WERI-Rb-1 (cell line): ENCODE data around the gene ACAD9.

Source experiments
- DNase-seq: peaks from one replicate; pipeline ENCODE4 v3.0.0-alpha.2; 2020
- H3K27ac ChIP-seq: fragments of 250-450 bp; sonication (Bioruptor Pico); 2 replicates; pipeline ENCODE4 v1.5.1; 2020; ENCODE audit warnings: mild to moderate bottlenecking, moderate library complexity
- H3K27me3 ChIP-seq: fragments of 250-450 bp; sonication (Bioruptor Pico); 2 replicates; pipeline ENCODE4 v1.5.1; 2021; ENCODE audit warnings: mild to moderate bottlenecking, low read depth, moderate library complexity; ENCODE audit not compliant: insufficient read depth, severe bottlenecking
- H3K36me3 ChIP-seq: fragments of 250-450 bp; sonication (Bioruptor Pico); 2 replicates; pipeline ENCODE4 v1.5.1; 2020; ENCODE audit warnings: mild to moderate bottlenecking, moderate library complexity
- H3K4me3 ChIP-seq: 2 replicates; pipeline ENCODE4 v1.5.1; 2011; ENCODE audit warnings: low read depth, mild to moderate bottlenecking, control low read depth, low read length
- H3K9me3 ChIP-seq: fragments of 250-450 bp; sonication (Bioruptor Pico); 2 replicates; pipeline ENCODE4 v1.5.1; 2021; ENCODE audit warnings: mild to moderate bottlenecking, moderate library complexity; ENCODE audit not compliant: severe bottlenecking
- TF ChIP-seq, protein P1 (sequence below): IDR thresholded peaks from 2 replicates; pipeline ENCODE4 v1.5.1; 2011; ENCODE audit warnings: low read depth, mild to moderate bottlenecking, control low read depth, inconsistent platforms, low read length

Gene ACAD9

DNA sequence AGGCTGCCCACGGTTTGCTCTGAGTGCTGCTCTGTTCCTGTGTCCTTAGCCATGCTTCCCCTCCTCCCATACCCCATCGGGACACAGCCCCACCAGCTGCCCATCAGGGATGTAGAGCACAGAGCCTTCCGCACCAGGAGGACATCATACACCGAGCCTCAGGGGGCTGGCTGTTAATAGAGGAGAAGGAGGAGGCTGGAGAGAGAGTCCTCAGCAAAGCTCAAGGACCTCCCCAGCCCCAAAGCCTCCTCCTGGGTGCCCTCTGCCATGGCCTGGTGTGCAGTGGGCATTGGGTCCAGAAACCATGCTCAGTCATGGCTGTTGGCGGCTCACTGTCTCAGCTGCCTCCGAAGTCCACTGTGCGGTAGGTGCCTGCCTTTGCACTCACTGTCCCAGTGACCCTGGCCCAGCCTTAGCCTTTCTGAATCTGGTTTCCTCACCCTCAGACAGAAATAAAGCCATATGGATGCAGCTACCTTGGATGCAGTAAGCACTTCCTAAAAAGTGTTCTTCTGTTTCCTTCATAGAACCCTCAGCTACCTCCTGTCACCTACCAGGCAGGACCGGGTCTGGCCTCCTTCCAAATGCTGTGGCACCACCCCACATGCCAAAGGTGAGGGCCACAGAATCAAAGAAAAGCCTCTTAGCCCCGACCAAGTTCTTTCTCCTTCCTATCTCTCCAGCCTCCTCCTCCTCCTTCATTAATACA, 53.9 kb downstream of the ACAD9 start:
- no peak overlapping the region for H3K27ac ChIP-seq
- TF ChIP-seq, protein P1, sequence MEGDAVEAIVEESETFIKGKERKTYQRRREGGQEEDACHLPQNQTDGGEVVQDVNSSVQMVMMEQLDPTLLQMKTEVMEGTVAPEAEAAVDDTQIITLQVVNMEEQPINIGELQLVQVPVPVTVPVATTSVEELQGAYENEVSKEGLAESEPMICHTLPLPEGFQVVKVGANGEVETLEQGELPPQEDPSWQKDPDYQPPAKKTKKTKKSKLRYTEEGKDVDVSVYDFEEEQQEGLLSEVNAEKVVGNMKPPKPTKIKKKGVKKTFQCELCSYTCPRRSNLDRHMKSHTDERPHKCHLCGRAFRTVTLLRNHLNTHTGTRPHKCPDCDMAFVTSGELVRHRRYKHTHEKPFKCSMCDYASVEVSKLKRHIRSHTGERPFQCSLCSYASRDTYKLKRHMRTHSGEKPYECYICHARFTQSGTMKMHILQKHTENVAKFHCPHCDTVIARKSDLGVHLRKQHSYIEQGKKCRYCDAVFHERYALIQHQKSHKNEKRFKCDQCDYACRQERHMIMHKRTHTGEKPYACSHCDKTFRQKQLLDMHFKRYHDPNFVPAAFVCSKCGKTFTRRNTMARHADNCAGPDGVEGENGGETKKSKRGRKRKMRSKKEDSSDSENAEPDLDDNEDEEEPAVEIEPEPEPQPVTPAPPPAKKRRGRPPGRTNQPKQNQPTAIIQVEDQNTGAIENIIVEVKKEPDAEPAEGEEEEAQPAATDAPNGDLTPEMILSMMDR = no peak
- no peaks in the 10 kb centered on the region for H3K27me3 ChIP-seq
- no peaks in the 10 kb centered on the region for H3K36me3 ChIP-seq
- DNase-seq = peak; percentile 1
- H3K4me3 ChIP-seq = no peak overlapping the region
- peaks cover 7% of the 10 kb centered on the region for H3K9me3 ChIP-seq

DNA sequence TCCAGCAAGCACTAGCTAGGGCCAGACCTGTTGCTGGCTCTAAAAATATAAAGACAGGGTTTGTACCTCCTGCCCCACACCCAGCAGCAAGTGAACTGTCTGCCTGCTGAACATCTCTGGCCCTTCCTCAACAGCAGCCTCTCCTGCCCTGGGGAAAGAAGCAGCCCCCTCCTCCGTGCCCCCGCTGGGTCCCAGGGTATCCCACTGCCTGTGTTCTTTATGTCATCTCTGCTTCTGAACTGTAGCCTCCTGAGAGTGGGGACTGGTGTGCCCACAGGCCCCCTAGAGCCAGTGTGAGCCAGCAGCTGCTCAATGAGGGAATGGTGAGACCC, 54.5 kb downstream of the ACAD9 start:
- Histone ChIP-seq H3K9me3 (peaks cover 5% of the 10 kb centered on the region), H3K36me3 (no peaks in the 10 kb centered on the region), H3K27ac (no peak overlapping the region), H3K27me3 (no peaks in the 10 kb centered on the region), H3K4me3 (no peak overlapping the region)
- peak; percentile 0 for DNase-seq
- TF ChIP-seq, protein P1 = no peak

DNA sequence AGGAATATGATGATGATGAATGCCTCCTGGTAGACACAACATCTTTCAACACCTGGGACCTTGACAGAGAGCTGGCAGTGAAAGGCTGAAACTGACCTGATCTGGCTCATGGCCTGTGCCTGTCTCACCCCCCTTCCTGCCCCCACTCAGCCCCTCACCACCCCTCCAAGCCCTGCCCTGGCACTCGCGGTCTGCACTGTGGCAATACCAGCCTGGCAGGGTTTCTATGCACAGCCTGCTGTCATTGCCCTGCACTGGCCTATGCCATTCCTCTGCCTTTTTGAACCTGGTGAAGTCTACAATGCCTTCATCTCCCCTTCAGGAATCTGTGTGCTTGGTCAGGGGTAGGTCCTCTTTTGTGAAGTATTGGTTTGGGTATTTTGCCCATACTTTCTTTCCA, 56.5 kb downstream of the ACAD9 start:
- TF ChIP-seq, protein P1 = no peak
- DNase-seq = no peak
- H3K4me3 ChIP-seq = no peak overlapping the region
- no peak overlapping the region for H3K27ac ChIP-seq
- no peaks in the 10 kb centered on the region for H3K9me3 ChIP-seq
- H3K27me3 ChIP-seq = no peaks in the 10 kb centered on the region
- H3K36me3 ChIP-seq = no peaks in the 10 kb centered on the region

- Histone ChIP-seq H3K27ac (no peak overlapping the region), H3K27me3 (no peaks in the 10 kb centered on the region), H3K9me3 (no peaks in the 10 kb centered on the region), H3K36me3 (no peaks in the 10 kb centered on the region), H3K4me3 (no peak overlapping the region)
- TF ChIP-seq, protein P1 = no peak
- no peak for DNase-seq
Measured at GRCh38 chr3:128936341-128936740, 56.9 kb downstream of the ACAD9 start.

GRCh38 chr3:128940252-128940651, 60.8 kb downstream of the ACAD9 start:
- Histone ChIP-seq H3K9me3 (no peaks in the 10 kb centered on the region), H3K4me3 (no peak overlapping the region), H3K27me3 (no peaks in the 10 kb centered on the region), H3K27ac (no peak overlapping the region), H3K36me3 (no peaks in the 10 kb centered on the region)
- no peak for DNase-seq
- TF ChIP-seq, protein P1 = no peak
